IPS DF 6.9 (cell line): ENCODE measurements around the gene NFE2L2.
"Not testable (repeated sequence)": the region's sequence is repeated elsewhere in the genome, so short reads cannot be mapped to it uniquely, and the experiment has no call there.

ENCODE experiments used
- DNase-seq: peaks from one replicate; pipeline ENCODE4 v3.0.0-alpha.2; 2013; ENCODE audit warnings: low read depth, low spot score
- H3K27ac ChIP-seq: one replicate; pipeline ENCODE4 v1.5.1; 2013; ENCODE audit warnings: low read length, control low read depth
- H3K27me3 ChIP-seq: 2 replicates; pipeline ENCODE4 v1.6.1; 2013; ENCODE audit warnings: mild to moderate bottlenecking, low read length; ENCODE audit not compliant: control insufficient read depth, insufficient read depth
- H3K36me3 ChIP-seq: 2 replicates; pipeline ENCODE4 v1.6.1; 2013; ENCODE audit warnings: low read length; ENCODE audit not compliant: control insufficient read depth, insufficient read depth
- H3K4me1 ChIP-seq: 2 replicates; pipeline ENCODE4 v1.6.1; 2013; ENCODE audit warnings: low read length; ENCODE audit not compliant: control insufficient read depth, insufficient read depth
- H3K4me3 ChIP-seq: 2 replicates; pipeline ENCODE4 v1.5.1; 2013; ENCODE audit warnings: mild to moderate bottlenecking, low read length
- H3K9me3 ChIP-seq: 2 replicates; pipeline ENCODE4 v1.6.1; 2013; ENCODE audit warnings: low read length, inconsistent platforms; ENCODE audit not compliant: control insufficient read depth, insufficient read depth
- WGBS: extraction: QIAGEN DNeasy Blood & Tissue Kit; methylation state at CpG from one replicate; pipeline ENCODE4 v1.1.7; 2013; ENCODE audit warnings: mixed read lengths, missing lambda C conversion rate; ENCODE audit not compliant: insufficient read length, insufficient coverage; 5-methylcytosine and 5-hydroxymethylcytosine counted together

NFE2L2 gene

GRCh38 chr2:177279847-177280246, 15.3 kb upstream of the NFE2L2 start:
- Histone ChIP-seq H3K9me3 (no peaks in the 10 kb centered on the region), H3K4me1 (no peaks in the 10 kb centered on the region), H3K27ac (no peak overlapping the region), H3K36me3 (no peaks in the 10 kb centered on the region), H3K4me3 (no peak overlapping the region), H3K27me3 (no peaks in the 10 kb centered on the region)
- DNase-seq: no peak
- no CpG with 5 or more reads among the region's 2 CpGs for WGBS

- no peaks in the 10 kb centered on the region for H3K4me1 ChIP-seq
- H3K36me3 ChIP-seq: no peaks in the 10 kb centered on the region
- H3K27me3 ChIP-seq: no peaks in the 10 kb centered on the region
- H3K9me3 ChIP-seq: no peaks in the 10 kb centered on the region
- no peak overlapping the region for H3K27ac ChIP-seq
- no peak for DNase-seq
- WGBS: 100% methylated on average over 1 of the region's 4 CpGs
- H3K4me3 ChIP-seq: no peak overlapping the region
Measured at GRCh38 chr2:177275743-177276055, 11.2 kb upstream of the NFE2L2 start.

GRCh38 chr2:177275040-177275742, 10.7 kb upstream of the NFE2L2 start:
- no peak for DNase-seq
- H3K36me3 ChIP-seq: no peaks in the 10 kb centered on the region
- H3K4me1 ChIP-seq: no peaks in the 10 kb centered on the region
- no peaks in the 10 kb centered on the region for H3K9me3 ChIP-seq
- H3K27me3 ChIP-seq: no peaks in the 10 kb centered on the region
- no peak overlapping the region for H3K27ac ChIP-seq
- H3K4me3 ChIP-seq: no peak overlapping the region
- 100% methylated on average over 1 of the region's 5 CpGs for WGBS

GRCh38 chr2:177273408-177273807, 8.9 kb upstream of the NFE2L2 start:
- no peaks in the 10 kb centered on the region for H3K27me3 ChIP-seq
- no peaks in the 10 kb centered on the region for H3K36me3 ChIP-seq
- H3K4me3 ChIP-seq: no peak overlapping the region
- H3K4me1 ChIP-seq: no peaks in the 10 kb centered on the region
- H3K9me3 ChIP-seq: no peaks in the 10 kb centered on the region
- no peak overlapping the region for H3K27ac ChIP-seq
- no CpG with 5 or more reads among the region's 3 CpGs for WGBS
- no peak for DNase-seq

- no peaks in the 10 kb centered on the region for H3K27me3 ChIP-seq
- no peak overlapping the region for H3K27ac ChIP-seq
- no peaks in the 10 kb centered on the region for H3K4me1 ChIP-seq
- no peaks in the 10 kb centered on the region for H3K36me3 ChIP-seq
- no peak overlapping the region for H3K4me3 ChIP-seq
- no CpG with 5 or more reads among the region's 2 CpGs for WGBS
- DNase-seq: no peak
- no peaks in the 10 kb centered on the region for H3K9me3 ChIP-seq
Measured at GRCh38 chr2:177272765-177273164, 8.2 kb upstream of the NFE2L2 start.

GRCh38 chr2:177271981-177272666, 7.6 kb upstream of the NFE2L2 start:
- no peak overlapping the region for H3K4me3 ChIP-seq
- no peak for DNase-seq
- H3K4me1 ChIP-seq: no peaks in the 10 kb centered on the region
- H3K36me3 ChIP-seq: no peaks in the 10 kb centered on the region
- no peak overlapping the region for H3K27ac ChIP-seq
- no CpG with 5 or more reads among the region's 1 CpG for WGBS
- H3K27me3 ChIP-seq: no peaks in the 10 kb centered on the region
- no peaks in the 10 kb centered on the region for H3K9me3 ChIP-seq

- H3K4me1 ChIP-seq: no peaks in the 10 kb centered on the region
- no peaks in the 10 kb centered on the region for H3K36me3 ChIP-seq
- WGBS: no CpG with 5 or more reads among the region's 4 CpGs
- H3K9me3 ChIP-seq: no peaks in the 10 kb centered on the region
- no peak for DNase-seq
- no peak overlapping the region for H3K27ac ChIP-seq
- no peaks in the 10 kb centered on the region for H3K27me3 ChIP-seq
- H3K4me3 ChIP-seq: no peak overlapping the region
Measured at GRCh38 chr2:177270531-177270930, 6.0 kb upstream of the NFE2L2 start.

GRCh38 chr2:177268901-177269300, 4.4 kb upstream of the NFE2L2 start:
- WGBS: no CpG with 5 or more reads among the region's 7 CpGs
- Histone ChIP-seq H3K4me1 (no peaks in the 10 kb centered on the region; the same call in 1 of the 2 replicates), H3K27ac (no peak overlapping the region), H3K4me3 (no peak overlapping the region), H3K9me3 (no peaks in the 10 kb centered on the region), H3K36me3 (no peaks in the 10 kb centered on the region; the same call in 1 of the 2 replicates), H3K27me3 (no peaks in the 10 kb centered on the region)
- DNase-seq: no peak

GRCh38 chr2:177268187-177268871, 3.8 kb upstream of the NFE2L2 start:
- no peak overlapping the region for H3K4me3 ChIP-seq
- H3K4me1 ChIP-seq: no peaks in the 10 kb centered on the region; the same call in 1 of the 2 replicates
- H3K9me3 ChIP-seq: no peaks in the 10 kb centered on the region
- WGBS: no CpG with 5 or more reads among the region's 8 CpGs
- no peak for DNase-seq
- no peaks in the 10 kb centered on the region for H3K27me3 ChIP-seq
- no peak overlapping the region for H3K27ac ChIP-seq
- H3K36me3 ChIP-seq: no peaks in the 10 kb centered on the region; the same call in 1 of the 2 replicates

GRCh38 chr2:177266955-177267354, 2.4 kb upstream of the NFE2L2 start:
- H3K9me3 ChIP-seq, H3K27me3 ChIP-seq, H3K4me3 ChIP-seq, H3K36me3 ChIP-seq, H3K4me1 ChIP-seq, DNase-seq, H3K27ac ChIP-seq: not testable (repeated sequence)
- WGBS: no CpG with 5 or more reads among the region's 8 CpGs
